Tibial nerve (tissue), 4 donors: ENCODE results near the gene SLC44A3.

Source experiments
- CTCF ChIP-seq, 5 experiments: fragments of 200-600 bp in 3 of 5; fragments of 450-650 bp in 2 of 5; sonication (generic) in 3 of 5; IDR thresholded peaks; one replicate each; pipeline ENCODE4 v1.5.1; 2016 to 2019; ENCODE audit warnings: antibody characterized with exemption in 5 of 5, mild to moderate bottlenecking in 3 of 5, moderate library complexity in 2 of 5
- EP300 ChIP-seq, 2 donors: sonication (generic); formaldehyde crosslinking; IDR thresholded peaks; one replicate each; pipeline ENCODE4 v1.6.1; 2017; ENCODE audit warnings: antibody characterized with exemption in 2 of 2, mild to moderate bottlenecking in 1 of 2
- POLR2A ChIP-seq, 2 donors: fragments of 450-650 bp; IDR thresholded peaks; one replicate each; pipeline ENCODE4 v1.6.1; 2017; ENCODE audit warnings: antibody characterized with exemption in 2 of 2, mild to moderate bottlenecking in 2 of 2, moderate library complexity in 2 of 2

GRCh38 chr1:94808669-94809068 lies 11.5 kb upstream of the SLC44A3 start:
- TF ChIP-seq CTCF (IDR thresholded peaks at IDR 0.05): no peak
- no peak for TF ChIP-seq EP300 (IDR thresholded peaks at IDR 0.05)
- TF ChIP-seq POLR2A (IDR thresholded peaks at IDR 0.05): no peak
